GM18870 (cell line): ENCODE data around the gene SCN4A.

ENCODE experiments used
- ATAC-seq: cut with Tn5 transposase; IDR thresholded peaks from one replicate; pipeline ENCODE4 v1.9.1; 2021; ENCODE audit warnings: moderate library complexity; ENCODE audit not compliant: unreplicated experiment

The SCN4A gene

GRCh38 chr17:63960006-63960405 is 12.7 kb downstream of the SCN4A start:
- no peak for ATAC-seq

- ATAC-seq, result no peak
Observed at GRCh38 chr17:63956296-63956920, 16.3 kb downstream of the SCN4A start.

- ATAC-seq, result no peak
Observed at GRCh38 chr17:63955791-63956190, 16.9 kb downstream of the SCN4A start.

GRCh38 chr17:63955232-63955631 is 17.5 kb downstream of the SCN4A start:
- no peak for ATAC-seq

- ATAC-seq, result no peak
Observed at GRCh38 chr17:63954402-63955063, 18.2 kb downstream of the SCN4A start.

GRCh38 chr17:63950940-63951907 is 21.5 kb downstream of the SCN4A start:
- ATAC-seq, result no peak

GRCh38 chr17:63949576-63950250 is 23.0 kb downstream of the SCN4A start:
- no peak for ATAC-seq

- no peak for ATAC-seq
Observed at GRCh38 chr17:63948521-63948920, 24.2 kb downstream of the SCN4A start.

GRCh38 chr17:63947711-63948330 is 24.9 kb downstream of the SCN4A start:
- no peak for ATAC-seq

GRCh38 chr17:63946440-63947363 is 26.0 kb downstream of the SCN4A start:
- no peak for ATAC-seq

GRCh38 chr17:63945784-63946439 is 26.8 kb downstream of the SCN4A start:
- no peak for ATAC-seq

- no peak for ATAC-seq
Observed at GRCh38 chr17:63944736-63945499, 27.8 kb downstream of the SCN4A start.

GRCh38 chr17:63943745-63944144 is 29.0 kb downstream of the SCN4A start:
- ATAC-seq, result no peak

- no peak for ATAC-seq
Observed at GRCh38 chr17:63942309-63942985, 30.3 kb downstream of the SCN4A start.

GRCh38 chr17:63941751-63942150 is 31.0 kb downstream of the SCN4A start:
- ATAC-seq, result no peak

GRCh38 chr17:63941162-63941561 is 31.6 kb downstream of the SCN4A start:
- no peak for ATAC-seq

- no peak for ATAC-seq
Observed at GRCh38 chr17:63940584-63940983, 32.1 kb downstream of the SCN4A start.

GRCh38 chr17:63939884-63940283 is 32.8 kb downstream of the SCN4A start:
- no peak for ATAC-seq
